GM12864 (cell line): ENCODE results near the gene RBMS3.
A peak's percentile ranks its signal among the peaks of the same experiment; 100 is the strongest.

Source experiments
- DNase-seq: peaks from one replicate; pipeline ENCODE4 v3.0.0-alpha.2; 2011; ENCODE audit warnings: low read depth
- H3K4me3 ChIP-seq: 2 replicates; pipeline ENCODE4 v1.5.1; 2011; ENCODE audit warnings: mild to moderate bottlenecking, low read depth, low read length, control low read depth
- TF ChIP-seq, protein P1 (sequence below): IDR thresholded peaks from 2 replicates; pipeline ENCODE4 v1.5.1; 2011; ENCODE audit warnings: low read depth, mild to moderate bottlenecking, moderate library complexity, low read length, control low read depth, inconsistent platforms; ENCODE audit errors: missing control alignments

Gene RBMS3

DNA sequence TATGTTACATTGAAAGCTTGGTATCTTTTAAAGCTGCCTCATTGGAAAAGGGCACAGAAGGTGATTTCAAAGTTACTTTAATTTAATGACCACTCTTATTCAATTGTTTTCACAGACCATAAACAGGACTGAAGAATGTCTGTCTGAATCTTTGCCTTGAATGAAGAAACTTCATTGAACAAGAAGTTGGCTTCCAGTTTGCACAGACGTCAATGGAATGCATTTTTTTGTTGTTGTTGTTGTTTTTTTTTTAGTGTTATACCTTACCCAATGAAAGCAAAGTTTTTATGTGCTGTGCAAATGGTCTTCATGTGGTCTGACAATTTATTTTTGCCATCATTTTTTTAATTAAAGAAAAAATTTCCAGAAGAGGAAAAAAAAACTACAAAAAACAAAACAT lies 722.9 kb downstream of the RBMS3 start:
- no peak for DNase-seq
- TF ChIP-seq, protein P1, sequence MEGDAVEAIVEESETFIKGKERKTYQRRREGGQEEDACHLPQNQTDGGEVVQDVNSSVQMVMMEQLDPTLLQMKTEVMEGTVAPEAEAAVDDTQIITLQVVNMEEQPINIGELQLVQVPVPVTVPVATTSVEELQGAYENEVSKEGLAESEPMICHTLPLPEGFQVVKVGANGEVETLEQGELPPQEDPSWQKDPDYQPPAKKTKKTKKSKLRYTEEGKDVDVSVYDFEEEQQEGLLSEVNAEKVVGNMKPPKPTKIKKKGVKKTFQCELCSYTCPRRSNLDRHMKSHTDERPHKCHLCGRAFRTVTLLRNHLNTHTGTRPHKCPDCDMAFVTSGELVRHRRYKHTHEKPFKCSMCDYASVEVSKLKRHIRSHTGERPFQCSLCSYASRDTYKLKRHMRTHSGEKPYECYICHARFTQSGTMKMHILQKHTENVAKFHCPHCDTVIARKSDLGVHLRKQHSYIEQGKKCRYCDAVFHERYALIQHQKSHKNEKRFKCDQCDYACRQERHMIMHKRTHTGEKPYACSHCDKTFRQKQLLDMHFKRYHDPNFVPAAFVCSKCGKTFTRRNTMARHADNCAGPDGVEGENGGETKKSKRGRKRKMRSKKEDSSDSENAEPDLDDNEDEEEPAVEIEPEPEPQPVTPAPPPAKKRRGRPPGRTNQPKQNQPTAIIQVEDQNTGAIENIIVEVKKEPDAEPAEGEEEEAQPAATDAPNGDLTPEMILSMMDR: no peak
- no peak overlapping the region for H3K4me3 ChIP-seq

DNA sequence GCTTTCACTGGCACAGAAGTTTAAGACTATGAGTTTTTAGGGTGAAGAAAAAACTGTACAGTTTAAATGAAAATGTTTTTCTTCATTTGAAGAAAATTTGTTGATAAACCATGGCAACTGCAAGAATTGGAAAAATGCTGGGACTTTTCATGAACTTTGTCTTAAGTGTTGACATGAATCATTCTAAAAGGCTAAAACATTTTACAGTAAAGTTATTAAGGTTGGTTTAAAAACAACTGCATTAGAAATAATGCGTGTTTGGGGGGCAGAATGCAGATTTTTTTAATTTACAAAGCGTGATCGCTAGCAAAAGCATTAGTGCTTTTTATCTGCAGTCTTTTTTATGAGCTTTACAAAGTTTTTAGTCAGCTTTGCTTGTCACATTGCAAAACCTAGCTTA lies 723.6 kb downstream of the RBMS3 start:
- no peak for DNase-seq
- TF ChIP-seq, protein P1: no peak

DNA sequence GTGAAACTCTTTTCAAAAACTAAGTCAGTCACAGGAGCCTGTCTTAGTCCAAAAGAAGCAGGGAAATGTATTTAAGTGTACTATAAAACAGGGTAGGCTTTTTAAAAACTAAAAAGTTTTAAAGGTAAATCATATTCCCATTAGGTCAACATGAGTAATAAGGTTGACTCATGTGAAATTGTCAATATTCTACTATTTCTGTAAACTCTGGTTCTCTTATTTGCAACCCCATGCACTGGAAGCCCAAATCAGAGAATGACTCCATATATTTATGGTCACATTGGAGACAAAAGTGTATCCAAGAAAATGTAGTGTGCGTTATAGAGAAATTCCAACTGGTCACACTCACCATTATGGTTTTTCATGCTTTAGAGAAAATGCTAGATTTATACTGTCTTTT lies 725.2 kb downstream of the RBMS3 start:
- H3K4me3 ChIP-seq: no peak overlapping the region
- no peak for DNase-seq
- TF ChIP-seq, protein P1: no peak

More for the DNA sequence above, 723.6 kb downstream of the RBMS3 start:
- H3K4me3 ChIP-seq: no peak overlapping the region

DNA sequence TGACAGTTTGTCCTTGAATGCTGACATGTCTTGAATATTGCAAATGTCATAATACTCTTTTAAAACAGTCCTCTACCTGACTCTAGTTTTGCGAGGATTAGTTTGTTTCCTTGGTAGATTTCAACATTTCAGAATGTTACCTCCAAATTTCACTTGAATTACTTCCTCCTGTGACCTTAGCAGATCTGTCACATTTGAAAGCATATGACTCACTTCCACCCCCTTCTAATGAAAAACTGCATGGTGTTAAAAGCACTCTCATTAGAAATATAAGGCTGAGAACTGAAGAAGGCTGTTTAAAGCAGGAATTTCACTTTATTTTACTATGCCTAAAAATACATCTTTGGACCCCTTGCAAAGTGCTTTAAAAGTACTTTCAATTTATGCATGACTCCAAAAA lies 726.8 kb downstream of the RBMS3 start:
- no peak overlapping the region for H3K4me3 ChIP-seq
- DNase-seq: no peak
- TF ChIP-seq, protein P1: no peak

DNA sequence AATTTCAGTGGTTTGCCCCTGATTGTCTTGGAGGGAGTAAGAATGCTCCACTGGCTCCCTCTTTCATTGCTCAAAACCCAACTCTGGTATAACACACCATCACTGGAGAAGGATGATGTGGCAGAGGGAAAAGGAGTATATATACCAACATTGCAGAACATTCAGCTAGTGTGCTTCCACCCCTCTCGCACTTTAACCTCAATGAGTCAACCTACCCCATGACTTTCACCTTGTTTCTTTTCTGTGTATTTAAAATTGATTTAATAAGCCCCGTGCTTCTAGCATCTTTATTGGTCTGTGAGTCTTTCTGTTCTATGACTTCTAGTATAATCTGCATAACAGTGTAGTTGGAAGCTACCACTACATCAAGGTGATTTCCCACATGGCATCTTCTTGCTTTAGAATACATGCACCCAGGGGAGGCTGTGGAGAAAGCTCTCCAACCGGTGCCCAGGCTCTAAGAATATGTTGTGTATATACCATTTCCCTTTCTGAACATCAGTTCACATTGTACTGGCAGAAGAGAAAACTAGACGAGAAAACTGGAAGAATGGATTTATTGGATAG lies 730.4 kb downstream of the RBMS3 start:
- TF ChIP-seq, protein P1: no peak
- no peak overlapping the region for H3K4me3 ChIP-seq
- DNase-seq: no peak

DNA sequence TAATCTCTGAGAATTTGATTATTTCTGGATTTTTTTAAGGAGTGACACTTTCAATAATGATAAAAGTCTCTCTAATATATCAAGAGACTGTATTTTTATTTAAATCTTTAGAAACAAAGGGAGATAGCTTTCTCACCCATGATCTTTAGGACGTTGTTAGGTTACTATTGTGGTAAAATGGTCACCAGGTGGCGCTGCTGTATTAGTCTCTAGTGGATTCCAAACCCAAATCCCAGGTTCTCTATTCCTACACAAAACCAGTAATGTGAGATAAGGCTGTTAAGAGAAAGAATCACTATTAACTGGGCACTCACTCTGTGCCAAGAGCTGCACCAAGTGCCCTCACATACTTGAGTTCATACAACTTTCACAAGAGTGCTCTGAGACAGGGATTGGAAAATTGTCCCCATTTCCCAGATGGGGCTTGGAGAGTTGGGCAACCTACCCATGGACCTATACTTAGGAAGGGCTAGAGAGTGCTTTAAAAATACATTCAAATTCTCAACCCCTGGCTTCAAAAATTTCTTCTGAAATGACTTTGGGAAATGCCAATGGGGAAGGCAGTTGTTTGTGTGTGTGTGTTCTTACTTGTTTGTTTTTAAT lies 732.2 kb downstream of the RBMS3 start:
- peak; percentile 13 for DNase-seq
- TF ChIP-seq, protein P1: peak; percentile 61
- H3K4me3 ChIP-seq: no peak overlapping the region

DNA sequence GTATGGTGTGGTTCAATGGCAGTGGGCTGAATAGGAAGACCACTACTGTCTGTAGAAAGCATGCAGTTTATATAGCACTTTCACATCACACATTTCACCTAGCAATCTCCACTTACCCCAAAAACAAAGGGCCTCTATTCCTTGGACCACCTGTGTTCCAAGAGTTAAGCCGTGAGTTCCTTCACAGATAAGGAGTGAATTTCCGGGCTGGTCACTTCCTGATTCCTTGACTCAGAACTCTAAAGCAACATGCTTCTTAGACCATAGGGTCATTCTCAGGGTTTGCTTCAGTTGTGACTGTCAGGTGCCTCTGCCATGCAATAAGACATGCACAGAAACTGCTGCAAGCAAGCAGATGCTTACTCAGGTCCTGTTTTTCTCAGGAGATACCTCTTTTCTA lies 737.0 kb downstream of the RBMS3 start:
- H3K4me3 ChIP-seq: no peak overlapping the region
- TF ChIP-seq, protein P1: no peak
- no peak for DNase-seq
